GM12801 (cell line): ENCODE measurements around the gene MORN3.

Source experiments
- TF ChIP-seq, protein P1 (sequence below): IDR thresholded peaks from one replicate; pipeline ENCODE4 v1.5.1; 2011; ENCODE audit warnings: control low read depth; ENCODE audit not compliant: insufficient read length; ENCODE audit errors: extremely low read depth

Gene MORN3

DNA sequence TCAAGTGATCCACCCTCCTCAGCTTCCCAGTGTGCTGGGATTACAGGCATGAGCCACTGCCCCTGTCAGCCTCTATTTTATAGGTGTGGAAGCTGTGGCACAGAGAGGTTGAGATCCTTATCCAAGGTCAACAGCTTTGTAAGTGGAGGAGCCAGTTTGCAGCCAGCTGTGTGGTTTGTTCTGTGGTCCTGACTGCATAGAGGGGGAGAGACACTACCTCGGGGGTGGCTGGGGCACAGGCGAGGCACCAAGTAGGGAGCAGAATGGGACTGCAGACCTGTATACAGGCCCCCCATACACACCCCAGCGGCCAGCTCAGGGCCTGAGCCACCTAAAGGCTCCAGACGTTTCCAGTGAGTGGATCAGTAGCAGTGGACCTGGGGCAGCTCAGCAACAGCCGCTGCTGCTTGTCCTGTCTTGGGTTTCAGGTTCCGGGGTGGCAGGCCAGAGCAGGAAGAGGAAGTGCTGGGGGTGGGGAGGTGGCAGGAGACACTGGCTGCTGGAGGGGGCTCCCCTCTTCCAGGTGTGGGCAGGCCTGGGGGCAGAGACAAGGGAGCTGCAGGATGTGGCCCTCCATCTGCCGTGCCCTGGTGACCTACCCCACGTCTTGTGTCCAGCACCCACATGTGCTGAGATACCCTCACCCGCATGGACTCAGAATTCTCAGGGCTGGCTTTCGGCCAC lies 32.1 kb downstream of the MORN3 start:
- TF ChIP-seq, protein P1, sequence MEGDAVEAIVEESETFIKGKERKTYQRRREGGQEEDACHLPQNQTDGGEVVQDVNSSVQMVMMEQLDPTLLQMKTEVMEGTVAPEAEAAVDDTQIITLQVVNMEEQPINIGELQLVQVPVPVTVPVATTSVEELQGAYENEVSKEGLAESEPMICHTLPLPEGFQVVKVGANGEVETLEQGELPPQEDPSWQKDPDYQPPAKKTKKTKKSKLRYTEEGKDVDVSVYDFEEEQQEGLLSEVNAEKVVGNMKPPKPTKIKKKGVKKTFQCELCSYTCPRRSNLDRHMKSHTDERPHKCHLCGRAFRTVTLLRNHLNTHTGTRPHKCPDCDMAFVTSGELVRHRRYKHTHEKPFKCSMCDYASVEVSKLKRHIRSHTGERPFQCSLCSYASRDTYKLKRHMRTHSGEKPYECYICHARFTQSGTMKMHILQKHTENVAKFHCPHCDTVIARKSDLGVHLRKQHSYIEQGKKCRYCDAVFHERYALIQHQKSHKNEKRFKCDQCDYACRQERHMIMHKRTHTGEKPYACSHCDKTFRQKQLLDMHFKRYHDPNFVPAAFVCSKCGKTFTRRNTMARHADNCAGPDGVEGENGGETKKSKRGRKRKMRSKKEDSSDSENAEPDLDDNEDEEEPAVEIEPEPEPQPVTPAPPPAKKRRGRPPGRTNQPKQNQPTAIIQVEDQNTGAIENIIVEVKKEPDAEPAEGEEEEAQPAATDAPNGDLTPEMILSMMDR: no peak

DNA sequence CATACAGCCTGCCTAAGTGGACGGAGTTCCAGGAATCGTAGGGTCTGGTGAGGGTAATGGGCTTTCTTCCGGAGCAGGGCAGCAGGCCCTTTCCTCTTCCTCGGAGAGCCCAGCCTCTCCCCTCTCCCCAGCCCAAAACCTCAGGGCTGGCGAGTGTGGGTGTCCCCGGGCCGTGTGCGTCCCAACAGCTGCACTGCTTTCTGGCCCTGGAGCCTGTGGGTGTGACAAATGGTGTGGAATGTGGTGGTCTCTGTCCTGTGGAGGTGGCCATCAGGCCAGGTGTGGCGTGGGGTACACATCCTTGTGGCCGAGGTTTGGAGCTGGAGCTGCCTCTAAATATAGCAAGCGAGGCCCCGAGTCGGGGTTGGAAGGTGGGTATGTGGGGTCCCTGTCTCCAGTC lies 34.6 kb downstream of the MORN3 start:
- TF ChIP-seq, protein P1: no peak

DNA sequence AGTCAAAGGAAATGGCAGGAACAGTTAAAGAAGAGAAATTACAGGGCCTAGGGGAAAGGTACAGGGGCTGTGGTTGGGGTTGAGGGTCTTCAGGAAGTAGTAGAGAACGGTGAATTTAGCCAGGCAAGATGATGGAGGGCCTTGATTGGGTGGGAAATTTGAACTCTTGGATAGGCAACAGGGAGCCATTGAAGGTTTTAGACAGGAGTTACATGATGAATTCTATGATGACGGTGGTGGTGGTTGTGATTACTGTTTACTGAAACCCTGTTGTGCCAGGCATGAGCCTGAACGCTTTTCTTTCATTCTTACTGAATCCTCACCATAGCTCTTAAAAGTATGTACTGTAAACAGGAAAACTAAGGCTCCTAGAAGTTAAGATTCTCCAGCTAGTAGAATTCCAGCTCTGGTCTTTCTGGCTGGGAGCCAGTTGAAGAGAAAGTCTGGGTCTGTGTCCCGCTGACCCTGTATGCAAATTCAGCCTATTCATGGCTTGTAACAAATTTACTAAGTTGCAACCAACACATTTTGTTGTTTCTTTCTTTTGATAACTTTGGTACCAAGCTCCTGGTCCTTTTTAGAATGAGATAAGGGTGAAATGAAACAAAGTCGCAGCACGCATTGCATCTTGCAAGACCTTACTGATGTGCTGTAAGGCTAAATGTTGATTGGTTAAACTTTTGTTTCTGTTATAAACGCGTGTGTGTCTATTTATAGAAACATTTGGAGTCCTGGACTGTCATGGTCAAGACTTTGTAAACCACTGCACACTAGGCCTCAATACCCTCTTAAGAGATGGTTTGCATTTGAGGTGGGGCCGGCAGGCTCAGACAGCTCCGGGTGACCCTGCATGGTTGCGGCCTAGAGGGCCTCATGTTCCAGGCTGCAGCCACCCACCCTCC lies 37.1 kb downstream of the MORN3 start:
- TF ChIP-seq, protein P1: no peak

DNA sequence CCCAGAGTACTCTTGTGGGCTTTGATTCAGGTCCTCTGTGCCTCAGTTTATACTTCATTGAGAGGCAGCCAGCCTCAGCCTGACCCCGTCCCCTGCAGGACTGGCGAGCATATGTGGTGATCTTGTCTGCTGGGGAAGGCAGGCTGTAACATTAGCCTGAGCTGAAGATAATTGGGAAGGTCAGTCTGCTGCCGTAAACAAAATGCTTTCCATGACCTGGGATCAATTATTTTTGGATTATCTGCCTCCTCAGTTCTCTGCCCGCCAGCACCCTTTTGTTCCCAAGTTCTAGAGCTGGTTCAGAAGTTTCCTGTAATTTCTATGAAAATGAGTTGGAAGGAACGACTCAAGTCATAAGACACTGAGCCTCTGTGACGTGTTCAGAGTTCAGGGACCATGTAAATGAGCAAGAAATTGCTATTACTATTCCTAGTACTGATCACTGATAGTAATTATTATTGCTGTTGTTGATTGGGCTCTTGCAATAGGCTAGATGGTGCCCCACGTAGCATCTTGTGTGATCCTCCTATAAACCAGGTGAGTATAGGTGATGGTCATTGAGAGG lies 38.6 kb downstream of the MORN3 start:
- TF ChIP-seq, protein P1: no peak

DNA sequence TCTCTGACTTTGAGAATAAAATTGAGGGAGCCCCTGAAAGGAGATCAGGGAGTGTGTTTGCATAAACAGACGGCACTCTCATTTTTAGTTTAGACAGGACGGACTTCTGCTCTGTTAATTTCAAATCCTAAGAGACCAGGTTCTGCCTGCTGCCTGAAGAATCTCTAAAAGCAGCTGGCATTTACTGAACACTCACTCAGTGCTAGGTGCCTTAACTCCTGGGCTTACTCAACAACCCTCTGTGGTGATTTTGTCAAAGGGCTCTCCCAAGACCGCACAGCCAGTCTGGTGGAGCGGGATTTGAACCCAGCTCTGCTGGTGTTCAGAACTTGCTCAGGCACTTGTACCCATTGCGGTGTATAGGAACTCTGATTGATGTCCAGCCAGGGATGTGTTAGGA lies 40.9 kb downstream of the MORN3 start:
- TF ChIP-seq, protein P1: no peak

DNA sequence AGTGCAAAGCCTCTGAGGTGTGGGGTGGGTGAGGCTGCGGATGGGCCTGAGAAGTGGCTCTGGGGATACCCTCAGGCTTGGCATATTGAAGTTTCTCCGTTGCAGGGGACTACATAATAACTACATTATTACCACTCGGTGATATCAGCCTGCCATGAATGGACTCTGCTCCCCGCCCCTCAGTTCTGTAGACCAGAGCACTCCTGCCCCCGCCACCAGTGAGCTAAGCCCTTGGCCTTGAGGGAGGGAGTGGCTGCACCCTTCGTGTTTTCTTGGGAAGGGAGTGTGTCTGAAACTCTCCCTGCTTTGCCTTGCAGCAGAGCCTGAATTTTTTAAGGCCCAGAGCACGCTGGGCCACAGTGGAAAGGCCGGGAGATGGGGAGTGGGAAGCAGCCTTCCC lies 41.4 kb downstream of the MORN3 start:
- TF ChIP-seq, protein P1: no peak

DNA sequence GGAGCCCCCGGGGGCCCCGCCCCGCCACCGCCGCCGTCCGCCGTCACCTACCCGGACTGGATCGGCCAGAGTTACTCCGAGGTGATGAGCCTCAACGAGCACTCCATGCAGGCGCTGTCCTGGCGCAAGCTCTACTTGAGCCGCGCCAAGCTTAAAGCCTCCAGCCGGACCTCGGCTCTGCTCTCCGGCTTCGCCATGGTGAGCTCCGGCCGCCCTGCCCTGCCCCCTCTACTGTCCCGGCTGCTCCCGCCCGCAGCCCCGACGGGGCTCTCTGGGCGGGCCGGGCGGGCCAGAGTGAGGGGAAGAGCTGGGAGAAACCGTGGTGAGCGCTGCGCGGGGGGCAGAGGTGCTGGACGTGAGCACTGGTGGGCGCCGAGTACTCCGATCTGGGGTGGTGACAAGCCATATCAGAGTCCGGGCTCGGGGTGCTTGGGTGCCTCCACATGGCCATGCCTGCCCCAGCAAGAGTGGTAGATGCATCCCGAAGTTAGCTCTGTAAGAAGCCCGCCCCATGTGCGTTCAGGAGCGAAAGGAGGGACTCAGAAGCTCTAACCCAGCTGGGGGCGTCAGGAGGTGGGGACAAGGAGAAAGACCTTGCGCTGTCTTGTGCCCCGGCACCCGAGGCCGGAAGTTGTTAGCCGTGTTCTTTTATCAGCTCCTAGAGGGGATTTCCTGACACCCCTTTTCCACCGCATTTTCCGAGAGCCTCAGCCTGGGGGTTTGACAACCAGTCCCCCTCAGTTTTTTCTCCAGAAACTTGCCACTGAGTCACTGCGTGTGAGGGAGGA lies 42.4 kb downstream of the MORN3 start:
- TF ChIP-seq, protein P1: no peak
